ENCODE results near the gene GNPNAT1. TPM values are rescaled to one million over a fixed set of nuclear protein-coding genes. Genes with fewer than 3 reads are reported as not detected.

The GNPNAT1 gene
- total RNA-seq, 2 experiments from 2014 or later: 31.1 to 33.6 TPM

GRCh38 chr14:52824462-52824861 lies 33.1 kb upstream of the GNPNAT1 start:
- no peak overlapping the region for H3K4me3 Mint-ChIP-seq
- POLR2A ChIA-PET: interaction anchor here (0.8 kb wide), 1 partner anchor 1134 kb away, joined by 3 read pairs; no protein-coding TSS in a partner anchor
- peaks cover 3% of the 10 kb centered on the region for H3K4me1 Mint-ChIP-seq
- H3K27me3 Mint-ChIP-seq: peaks cover 3% of the 10 kb centered on the region
- no peak for ATAC-seq
- CTCF ChIA-PET: interaction anchor here (0.6 to 6.8 kb wide), 9 partner anchors 10 to 485 kb away, joined by 3 to 54 read pairs (median 5); no protein-coding TSS in a partner anchor
- H3K36me3 Mint-ChIP-seq (ENCODE audit: low read depth): no peaks in the 10 kb centered on the region
- intact Hi-C loops (cut with DNase I, micrococcal nuclease): loop anchor here in 1 of 2 experiments (5.0 kb wide), 2 partner anchors 1353 to 1523 kb away; no protein-coding TSS in a partner anchor
- no peak for DNase-seq
- H3K27ac Mint-ChIP-seq: no peak overlapping the region
- no peaks in the 10 kb centered on the region for H3K9me3 Mint-ChIP-seq (ENCODE audit: low read depth)

GRCh38 chr14:52821805-52822250 lies 30.4 kb upstream of the GNPNAT1 start:
- ATAC-seq: no peak
- Mint-ChIP-seq H3K27me3 (peaks cover 3% of the 10 kb centered on the region), H3K4me3 (no peak overlapping the region), H3K4me1 (peaks cover 3% of the 10 kb centered on the region), H3K27ac (no peak overlapping the region), H3K9me3 (ENCODE audit: low read depth) (no peaks in the 10 kb centered on the region), H3K36me3 (ENCODE audit: low read depth) (no peaks in the 10 kb centered on the region)
- CTCF ChIA-PET: interaction anchor here (1.3 to 6.8 kb wide), 4 partner anchors 140 to 520 kb away, joined by 3 to 54 read pairs (median 10); no protein-coding TSS in a partner anchor
- DNase-seq: no peak
- intact Hi-C loops (cut with DNase I, micrococcal nuclease): loop anchor here in 1 of 2 experiments (5.0 kb wide), 2 partner anchors 1355 to 1525 kb away; no protein-coding TSS in a partner anchor
- POLR2A ChIA-PET: no interaction called here

GRCh38 chr14:52808101-52808500 lies 16.7 kb upstream of the GNPNAT1 start:
- intact Hi-C loops (cut with DNase I, micrococcal nuclease): no loop called here
- no peaks in the 10 kb centered on the region for H3K9me3 Mint-ChIP-seq (ENCODE audit: low read depth)
- H3K27me3 Mint-ChIP-seq: no peaks in the 10 kb centered on the region
- H3K4me1 Mint-ChIP-seq: no peaks in the 10 kb centered on the region
- ChIA-PET CTCF (interaction anchor here (0.6 kb wide), 1 partner anchor 17 kb away, joined by 3 read pairs; the partner anchor contains the start of gene GNPNAT1), POLR2A (no interaction called here)
- H3K27ac Mint-ChIP-seq: no peak overlapping the region
- no peaks in the 10 kb centered on the region for H3K36me3 Mint-ChIP-seq (ENCODE audit: low read depth)
- DNase-seq (no peak), ATAC-seq (no peak)
- H3K4me3 Mint-ChIP-seq: no peak overlapping the region

- Mint-ChIP-seq H3K4me3 (no peak overlapping the region), H3K36me3 (ENCODE audit: low read depth) (no peaks in the 10 kb centered on the region), H3K27ac (no peak overlapping the region), H3K9me3 (ENCODE audit: low read depth) (no peaks in the 10 kb centered on the region), H3K4me1 (peaks cover 5% of the 10 kb centered on the region), H3K27me3 (no peaks in the 10 kb centered on the region)
- CTCF ChIA-PET: interaction anchor here (1.0 kb wide), 1 partner anchor 519 kb away, joined by 3 read pairs; no protein-coding TSS in a partner anchor
- intact Hi-C loops (cut with DNase I, micrococcal nuclease): no loop called here
- POLR2A ChIA-PET: no interaction called here
- ATAC-seq (no peak), DNase-seq (no peak)
Measured at GRCh38 chr14:52806115-52806514, 14.7 kb upstream of the GNPNAT1 start.

- no peak overlapping the region for H3K27ac Mint-ChIP-seq
- H3K4me3 Mint-ChIP-seq: no peak overlapping the region
- H3K9me3 Mint-ChIP-seq (ENCODE audit: low read depth): no peaks in the 10 kb centered on the region
- H3K36me3 Mint-ChIP-seq (ENCODE audit: low read depth): no peaks in the 10 kb centered on the region
- ATAC-seq (no peak), DNase-seq (no peak)
- ChIA-PET POLR2A (no interaction called here), CTCF (no interaction called here)
- intact Hi-C loops (cut with DNase I, micrococcal nuclease): no loop called here
- H3K4me1 Mint-ChIP-seq: peaks cover 5% of the 10 kb centered on the region
- no peaks in the 10 kb centered on the region for H3K27me3 Mint-ChIP-seq
Measured at GRCh38 chr14:52802597-52802996, 11.2 kb upstream of the GNPNAT1 start.

- Mint-ChIP-seq H3K9me3 (ENCODE audit: low read depth) (peaks cover 2% of the 10 kb centered on the region), H3K27ac (no peak overlapping the region), H3K36me3 (ENCODE audit: low read depth) (peaks cover 1% of the 10 kb centered on the region), H3K4me3 (no peak overlapping the region), H3K4me1 (peaks cover 5% of the 10 kb centered on the region), H3K27me3 (no peaks in the 10 kb centered on the region)
- peak; percentile 61 for ATAC-seq
- intact Hi-C loops (cut with DNase I, micrococcal nuclease): no loop called here
- POLR2A ChIA-PET: interaction anchor here (0.6 kb wide), 1 partner anchor 17 kb away, joined by 3 read pairs; no protein-coding TSS in a partner anchor
- CTCF ChIA-PET: interaction anchor here (0.6 to 0.8 kb wide), 2 partner anchors 12 to 39 kb away, joined by 3 to 4 read pairs; no protein-coding TSS in a partner anchor
- no peak for DNase-seq
Measured at GRCh38 chr14:52801014-52801712, 9.8 kb upstream of the GNPNAT1 start.

GRCh38 chr14:52798826-52799225 lies 7.4 kb upstream of the GNPNAT1 start:
- intact Hi-C loops (cut with DNase I, micrococcal nuclease): loop anchor here in 1 of 2 experiments (10.0 kb wide), 1 partner anchor 356 kb away; the partner anchor contains the start of gene DDHD1
- Mint-ChIP-seq H3K36me3 (ENCODE audit: low read depth) (peaks cover 1% of the 10 kb centered on the region), H3K27ac (no peak overlapping the region), H3K27me3 (no peaks in the 10 kb centered on the region), H3K4me3 (no peak overlapping the region), H3K9me3 (ENCODE audit: low read depth) (peaks cover 2% of the 10 kb centered on the region), H3K4me1 (peaks cover 5% of the 10 kb centered on the region)
- ChIA-PET CTCF (no interaction called here), POLR2A (no interaction called here)
- DNase-seq (no peak), ATAC-seq (no peak)

- ATAC-seq (no peak), DNase-seq (no peak)
- Mint-ChIP-seq H3K27ac (no peak overlapping the region), H3K9me3 (ENCODE audit: low read depth) (peaks cover 2% of the 10 kb centered on the region), H3K36me3 (ENCODE audit: low read depth) (peaks cover 1% of the 10 kb centered on the region), H3K4me1 (peaks cover 5% of the 10 kb centered on the region), H3K4me3 (no peak overlapping the region), H3K27me3 (no peaks in the 10 kb centered on the region)
- intact Hi-C loops (cut with DNase I, micrococcal nuclease): loop anchor here in 1 of 2 experiments (10.0 kb wide), 1 partner anchor 357 kb away; the partner anchor contains the start of gene DDHD1
- POLR2A ChIA-PET: no interaction called here
- CTCF ChIA-PET: no interaction called here
Measured at GRCh38 chr14:52797653-52798052, 6.2 kb upstream of the GNPNAT1 start.

GRCh38 chr14:52793061-52793460 lies 1.7 kb upstream of the GNPNAT1 start:
- Mint-ChIP-seq H3K27ac (no peak overlapping the region), H3K27me3 (no peaks in the 10 kb centered on the region), H3K9me3 (ENCODE audit: low read depth) (peaks cover 2% of the 10 kb centered on the region), H3K4me3 (no peak overlapping the region), H3K36me3 (ENCODE audit: low read depth) (peaks cover 5% of the 10 kb centered on the region), H3K4me1 (peaks cover 29% of the 10 kb centered on the region)
- CTCF ChIA-PET: no interaction called here
- POLR2A ChIA-PET: no interaction called here
- ATAC-seq: no peak
- intact Hi-C loops (cut with DNase I, micrococcal nuclease): loop anchor here in 1 of 2 experiments (10.0 kb wide), 1 partner anchor 362 kb away; the partner anchor contains the start of gene DDHD1
- no peak for DNase-seq

GRCh38 chr14:52792097-52792415 lies 649 bp upstream of the GNPNAT1 start:
- intact Hi-C loops (cut with DNase I, micrococcal nuclease): loop anchor here in 1 of 2 experiments (10.0 kb wide), 1 partner anchor 363 kb away; the partner anchor contains the start of gene DDHD1
- ChIA-PET CTCF (no interaction called here), POLR2A (no interaction called here)

GRCh38 chr14:52790756-52791222 lies 618 bp downstream of the GNPNAT1 start:
- ATAC-seq (peak; percentile 5), DNase-seq (no peak)
- Mint-ChIP-seq H3K27me3 (no peaks in the 10 kb centered on the region), H3K9me3 (ENCODE audit: low read depth) (no peaks in the 10 kb centered on the region), H3K27ac (peak overlapping the region; percentile 80), H3K4me1 (peaks cover 33% of the 10 kb centered on the region), H3K36me3 (ENCODE audit: low read depth) (peaks cover 6% of the 10 kb centered on the region), H3K4me3 (peak overlapping the region; percentile 95)
- ChIA-PET CTCF (interaction anchor here (0.6 to 1.6 kb wide), 5 partner anchors 9 to 239 kb away, joined by 3 to 6 read pairs (median 4); no protein-coding TSS in a partner anchor), POLR2A (interaction anchor here (0.6 kb wide), 1 partner anchor 30 kb away, joined by 3 read pairs; no protein-coding TSS in a partner anchor)
- intact Hi-C loops (cut with DNase I, micrococcal nuclease): loop anchor here (1.0 to 10.0 kb wide), 8 partner anchors 48 to 426 kb away; partner anchors contain the start of genes DDHD1 (in 2 of the 2), GPR137C (in 2 of the 2), PSMC6 (in 2 of the 2) and STYX (in 2 of the 2)

More at GRCh38 chr14:52792097-52792415, 649 bp upstream of the GNPNAT1 start:
- Mint-ChIP-seq H3K4me1 (peaks cover 32% of the 10 kb centered on the region), H3K36me3 (ENCODE audit: low read depth) (peaks cover 5% of the 10 kb centered on the region), H3K27me3 (no peaks in the 10 kb centered on the region), H3K4me3 (peak overlapping the region; percentile 95), H3K9me3 (ENCODE audit: low read depth) (peaks cover 2% of the 10 kb centered on the region), H3K27ac (peak overlapping the region; percentile 77)
- DNase-seq (no peak), ATAC-seq (no peak)

All from activated CD4-positive, alpha-beta T cell treated with anti-CD3 and anti-CD28 coated beads for 36 hours (primary cell).